ENCODE measurements around the gene ADAMTS2.

The ADAMTS2 gene

GRCh38 chr5:179371681-179372680 is 26.7 kb upstream of the ADAMTS2 start:
- no peak for DNase-seq (ENCODE audit: low read depth in 2 of 2)

DNA sequence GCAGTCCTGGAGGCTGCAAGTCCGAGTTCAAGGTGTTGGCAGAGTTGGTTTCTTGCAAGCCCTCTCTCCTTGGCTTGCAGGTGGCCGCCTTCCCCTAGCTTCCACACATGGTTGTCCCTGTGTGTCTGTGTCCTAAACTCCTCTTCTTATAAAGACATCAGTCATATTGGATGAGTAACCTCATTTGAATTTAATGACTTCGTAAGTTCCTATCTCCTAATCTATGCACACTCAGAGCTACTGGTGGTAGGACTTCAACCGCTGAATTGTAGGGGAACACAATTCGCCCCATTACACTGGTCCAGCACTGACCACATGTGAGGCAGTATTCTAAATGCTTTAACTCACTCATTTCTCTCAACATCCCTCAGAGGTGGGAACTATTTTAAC is 25.9 kb upstream of the ADAMTS2 start:
- DNase-seq (ENCODE audit: low read depth in 2 of 2) = no peak

GRCh38 chr5:179370490-179371120 is 25.3 kb upstream of the ADAMTS2 start:
- no peak for DNase-seq (ENCODE audit: low read depth in 2 of 2)

GRCh38 chr5:179369530-179369884 is 24.2 kb upstream of the ADAMTS2 start:
- DNase-seq (ENCODE audit: low read depth in 2 of 2) = no peak

DNA sequence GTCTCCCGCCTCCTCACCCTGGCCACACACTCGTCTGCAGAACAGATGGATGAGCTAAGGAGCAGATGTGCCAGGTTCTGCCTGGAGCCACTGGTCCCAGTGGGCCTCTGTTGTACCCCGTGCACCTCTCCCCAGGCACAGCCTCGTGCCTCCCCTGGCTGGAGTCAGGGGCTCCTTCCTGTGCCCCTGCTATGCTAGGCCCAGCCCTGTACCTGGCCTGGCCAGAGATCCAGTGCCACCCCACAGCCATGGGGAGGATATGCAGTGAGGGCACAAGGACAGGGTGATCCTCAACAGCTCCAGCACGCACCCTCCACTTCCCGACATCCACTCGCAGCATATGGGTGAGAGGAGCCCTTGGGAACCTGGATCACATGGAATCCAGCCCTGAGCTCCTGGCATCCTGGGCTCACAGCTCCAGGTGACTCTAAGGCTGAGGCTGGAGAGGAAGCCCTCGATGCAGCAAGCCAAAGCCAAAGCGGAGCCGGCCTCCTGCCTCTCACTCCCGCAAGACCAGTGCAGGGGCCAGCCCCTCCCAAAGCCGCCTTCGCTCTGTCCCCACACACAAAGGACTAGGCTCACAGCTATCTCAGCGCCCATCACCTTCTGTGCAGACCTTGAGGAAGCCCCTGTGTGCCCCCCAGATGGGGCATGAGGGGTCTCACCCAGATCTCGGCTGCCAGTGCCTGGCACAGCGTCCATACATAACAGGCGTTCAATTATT is 23.7 kb upstream of the ADAMTS2 start:
- DNase-seq (ENCODE audit: low read depth in 2 of 2) = no peak

GRCh38 chr5:179368126-179368805 is 23.0 kb upstream of the ADAMTS2 start:
- no peak for DNase-seq (ENCODE audit: low read depth in 2 of 2)

GRCh38 chr5:179367491-179367890 is 22.2 kb upstream of the ADAMTS2 start:
- DNase-seq (ENCODE audit: low read depth in 2 of 2) = no peak

DNA sequence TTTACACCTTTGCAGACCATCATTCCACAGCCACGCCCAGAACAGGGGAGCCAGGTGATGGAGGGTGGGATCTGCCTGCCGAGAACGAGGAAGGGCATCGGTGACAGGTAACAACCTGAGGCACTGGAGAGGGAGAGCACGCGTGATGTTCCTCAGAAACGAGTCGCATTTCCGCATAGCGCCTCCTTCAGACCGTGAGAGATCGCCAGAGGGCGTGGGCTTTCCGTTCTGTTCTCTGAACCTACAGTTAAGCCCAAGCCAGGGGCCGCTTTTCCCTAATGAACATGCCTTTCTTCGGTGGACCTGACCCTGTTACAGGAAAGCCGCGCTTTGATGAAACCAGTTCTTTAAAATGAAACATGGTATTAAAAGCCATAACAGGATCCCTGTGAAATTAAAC is 17.1 kb upstream of the ADAMTS2 start:
- DNase-seq (ENCODE audit: low read depth in 2 of 2) = no peak

GRCh38 chr5:179361037-179361603 is 15.9 kb upstream of the ADAMTS2 start:
- DNase-seq (ENCODE audit: low read depth in 2 of 2) = no peak

GRCh38 chr5:179357031-179357430 is 11.8 kb upstream of the ADAMTS2 start:
- DNase-seq (ENCODE audit: low read depth in 2 of 2) = no peak

DNA sequence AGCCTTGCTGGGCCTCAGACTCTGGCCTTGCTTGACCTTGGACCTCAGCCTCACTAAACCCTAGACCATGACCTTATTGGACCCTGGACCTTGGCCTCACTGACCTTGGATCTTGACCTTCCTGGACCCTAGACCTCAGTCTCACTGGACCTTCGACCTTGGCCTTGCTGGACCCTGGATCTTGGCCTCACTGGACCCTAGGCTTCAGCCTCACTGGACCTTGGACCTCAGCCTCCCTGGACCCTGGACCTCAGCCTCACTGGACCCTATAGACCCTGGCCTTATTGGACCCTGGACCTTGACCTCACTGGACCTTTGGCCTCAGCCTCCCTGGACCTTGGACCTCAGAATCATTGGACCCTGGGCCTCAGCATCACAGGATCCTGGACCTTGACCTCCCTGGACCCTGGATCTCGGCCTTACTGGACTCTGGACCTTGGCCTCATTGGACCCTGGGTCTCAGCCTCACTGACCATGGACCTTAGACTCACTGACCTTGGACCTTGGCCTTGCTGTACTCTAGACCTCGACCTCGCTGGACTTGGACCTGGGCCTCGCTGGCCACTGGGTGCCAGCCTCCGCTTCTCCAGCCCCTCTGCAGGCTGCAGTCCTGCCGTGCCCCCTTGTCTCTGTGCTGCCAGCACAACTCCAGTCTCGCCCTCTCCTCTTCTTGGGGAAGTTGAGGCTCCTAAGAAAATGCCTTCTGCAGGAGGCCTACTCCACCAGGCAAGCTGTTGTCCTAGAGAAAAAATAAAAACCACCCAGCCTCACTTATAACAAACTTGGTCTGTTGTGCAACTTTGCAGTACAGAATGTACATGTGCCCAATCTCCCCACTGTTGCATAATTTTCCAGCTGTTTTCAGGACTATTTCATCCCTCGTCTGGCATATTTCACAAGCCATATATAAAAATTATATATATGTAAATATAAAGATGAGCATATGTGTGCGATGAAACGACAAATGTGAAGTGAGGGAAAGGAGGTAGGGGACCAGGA is 11.0 kb upstream of the ADAMTS2 start:
- no peak for DNase-seq (ENCODE audit: low read depth in 2 of 2)

GRCh38 chr5:179354305-179354882 is 9.1 kb upstream of the ADAMTS2 start:
- DNase-seq (ENCODE audit: low read depth in 2 of 2) = no peak

DNA sequence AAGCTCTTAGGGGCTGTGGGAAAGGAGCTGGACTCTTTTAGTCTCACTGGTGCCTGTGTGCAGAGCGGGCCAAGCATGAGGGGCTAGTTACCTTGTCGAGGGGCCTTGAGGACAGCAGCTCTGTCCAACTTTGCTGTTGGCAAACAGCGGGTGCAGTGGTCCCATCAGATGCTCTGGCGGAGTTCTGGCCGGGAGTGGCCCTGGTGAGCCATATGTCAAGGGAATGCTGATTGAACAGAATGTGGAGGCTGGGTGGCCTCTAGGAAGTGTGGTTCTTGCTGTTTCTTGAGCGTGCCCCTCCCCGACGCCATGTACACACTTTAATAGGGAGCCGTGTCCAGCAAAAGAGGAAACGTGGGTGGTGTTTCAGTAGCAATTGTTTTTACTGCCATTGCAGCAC is 3.6 kb upstream of the ADAMTS2 start:
- DNase-seq (ENCODE audit: low read depth in 2 of 2) = no peak

- DNase-seq (ENCODE audit: low read depth in 2 of 2) = no peak
Observed at GRCh38 chr5:179348011-179348530, 2.8 kb upstream of the ADAMTS2 start.

DNA sequence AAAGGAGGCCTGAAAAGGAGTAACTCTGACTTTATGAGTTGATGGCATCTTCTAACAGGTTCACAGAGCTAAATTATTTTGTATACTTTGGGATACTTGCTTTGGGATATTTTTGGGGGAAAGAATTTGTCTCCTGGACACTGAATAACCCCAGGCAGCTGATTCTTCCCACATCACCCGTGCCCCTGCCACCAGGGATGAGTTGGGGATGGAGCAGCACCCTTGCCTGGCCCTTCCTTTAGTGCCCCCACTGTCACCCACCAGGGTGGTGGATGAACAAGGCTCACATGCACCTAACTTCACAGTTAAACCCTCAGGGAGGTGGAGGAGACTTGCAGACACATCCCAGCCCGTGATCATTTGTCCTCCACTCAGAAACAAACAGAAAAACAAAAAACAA is 2.3 kb upstream of the ADAMTS2 start:
- DNase-seq (ENCODE audit: low read depth in 2 of 2) = no peak

DNA sequence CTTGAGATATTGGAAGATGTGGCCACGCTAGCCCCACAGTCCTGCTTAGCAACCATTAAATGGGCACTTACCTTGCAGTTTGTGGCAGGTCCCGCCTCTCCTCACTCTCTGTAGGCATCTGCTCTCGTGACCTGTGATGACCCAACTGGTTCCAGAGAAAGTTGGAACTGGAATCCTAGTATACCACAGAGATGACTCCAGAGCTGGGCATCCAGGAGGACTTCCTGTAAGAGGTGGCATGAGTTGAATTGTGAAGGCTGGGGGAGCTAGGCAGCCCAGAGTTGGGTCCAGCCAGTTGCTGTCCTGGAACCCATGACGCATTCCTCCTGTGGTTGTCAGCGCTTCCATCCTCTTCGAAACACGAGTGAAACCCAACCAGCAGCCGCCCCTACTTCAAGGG is 1.6 kb upstream of the ADAMTS2 start:
- no peak for DNase-seq (ENCODE audit: low read depth in 2 of 2)

DNA sequence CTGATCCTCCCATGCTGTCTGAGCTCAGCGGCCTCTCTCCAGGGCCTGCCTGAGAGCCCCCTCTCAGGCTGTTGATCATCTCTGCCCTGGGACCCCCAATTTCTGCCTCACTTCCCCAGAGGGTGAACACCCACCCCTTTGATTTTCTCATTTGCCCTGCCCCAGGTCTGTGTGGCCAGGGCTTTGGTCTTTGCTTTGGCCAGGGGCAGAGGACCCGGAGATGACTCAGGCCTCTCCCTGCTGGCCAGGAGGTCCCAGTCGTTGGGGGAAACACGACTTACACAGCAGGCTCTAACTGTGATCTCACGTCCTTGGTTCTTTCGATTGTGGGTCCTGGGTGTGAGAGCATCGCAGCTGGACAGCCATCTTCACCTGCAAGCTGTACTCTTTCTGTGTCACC is 1.1 kb upstream of the ADAMTS2 start:
- no peak for DNase-seq (ENCODE audit: low read depth in 2 of 2)

DNA sequence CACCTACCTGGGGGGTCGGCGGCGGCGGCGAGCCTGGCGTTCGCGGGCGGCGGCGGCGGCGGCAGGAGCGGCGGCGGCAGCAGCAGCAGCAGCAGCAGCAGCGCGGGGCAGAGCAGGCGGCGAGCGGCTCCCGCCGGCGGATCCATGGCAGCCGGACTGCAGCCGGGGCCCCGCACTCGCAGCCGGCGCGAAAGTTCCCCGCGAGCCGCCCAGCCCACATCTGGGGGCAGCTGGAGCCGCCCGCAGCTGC is 153 bp downstream of the ADAMTS2 start:
- no peak for DNase-seq (ENCODE audit: low read depth in 2 of 2)

- no peak for DNase-seq (ENCODE audit: low read depth in 2 of 2)
Observed at GRCh38 chr5:179344431-179345182, 654 bp downstream of the ADAMTS2 start.
